Stimulated activated naive CD4-positive, alpha-beta T cell (primary cell): ENCODE data around the gene ZDHHC13.
A peak's percentile ranks its signal among the peaks of the same experiment; 100 is the strongest.

Source experiments
- DNase-seq, 6 experiments: peaks; one replicate each; lab custom pipeline; 2025; lab: John Stamatoyannopoulos, UW

The ZDHHC13 gene

GRCh38 chr11:19116971-19117759 is at the start of gene ZDHHC13:
ZDHHC13 (plus strand) TSS chr11:19117168; CDS start chr11:19117250, 82 bp downstream.
- peak; percentile 82 to 91 (median 88) for DNase-seq

- DNase-seq = peak in 4 of 6 experiments; percentile 8 to 44 (median 24)
Measured at GRCh38 chr11:19071255-19071654, 45.7 kb upstream of the ZDHHC13 start.

GRCh38 chr11:19072464-19072863 is 44.5 kb upstream of the ZDHHC13 start:
- no peak for DNase-seq

GRCh38 chr11:19073454-19074415 is 43.2 kb upstream of the ZDHHC13 start:
- DNase-seq = no peak

GRCh38 chr11:19075636-19076035 is 41.3 kb upstream of the ZDHHC13 start:
- DNase-seq = no peak

- DNase-seq = peak in 5 of 6 experiments; percentile 12 to 58 (median 24)
Measured at GRCh38 chr11:19076744-19077589, 40.0 kb upstream of the ZDHHC13 start.

GRCh38 chr11:19077965-19078364 is 39.0 kb upstream of the ZDHHC13 start:
- no peak for DNase-seq

- DNase-seq = no peak
Measured at GRCh38 chr11:19079643-19080440, 37.1 kb upstream of the ZDHHC13 start.

GRCh38 chr11:19080579-19080993 is 36.4 kb upstream of the ZDHHC13 start:
- DNase-seq = no peak

GRCh38 chr11:19083166-19083565 is 33.8 kb upstream of the ZDHHC13 start:
- no peak for DNase-seq

- no peak for DNase-seq
Measured at GRCh38 chr11:19084661-19085315, 32.2 kb upstream of the ZDHHC13 start.

- DNase-seq = no peak
Measured at GRCh38 chr11:19087658-19088057, 29.3 kb upstream of the ZDHHC13 start.

- DNase-seq = no peak
Measured at GRCh38 chr11:19088791-19089190, 28.2 kb upstream of the ZDHHC13 start.

GRCh38 chr11:19089421-19089820 is 27.5 kb upstream of the ZDHHC13 start:
- DNase-seq = no peak

- DNase-seq = no peak
Measured at GRCh38 chr11:19091366-19091765, 25.6 kb upstream of the ZDHHC13 start.

- no peak for DNase-seq
Measured at GRCh38 chr11:19092342-19092741, 24.6 kb upstream of the ZDHHC13 start.

- DNase-seq = no peak
Measured at GRCh38 chr11:19092850-19093249, 24.1 kb upstream of the ZDHHC13 start.

- DNase-seq = no peak
Measured at GRCh38 chr11:19093976-19094375, 23.0 kb upstream of the ZDHHC13 start.

- DNase-seq = no peak
Measured at GRCh38 chr11:19094859-19095258, 22.1 kb upstream of the ZDHHC13 start.

- DNase-seq = no peak
Measured at GRCh38 chr11:19099093-19099492, 17.9 kb upstream of the ZDHHC13 start.
